Measurements from ENCODE around the gene PTGES3L.
A peak's percentile ranks its signal among the peaks of the same experiment; 100 is the strongest.
"Not testable (repeated sequence)": the region's sequence is repeated elsewhere in the genome, so short reads cannot be mapped to it uniquely, and the experiment has no call there.

The PTGES3L gene

GRCh38 chr17:43014020-43014648 is 34.3 kb upstream of the PTGES3L start:
- DNase-seq: no peak

- DNase-seq: no peak
These were observed 33.4 kb upstream of the PTGES3L start for GRCh38 chr17:43013296-43013695.

- DNase-seq: no peak
These were observed 32.0 kb upstream of the PTGES3L start for GRCh38 chr17:43011728-43012472.

DNA sequence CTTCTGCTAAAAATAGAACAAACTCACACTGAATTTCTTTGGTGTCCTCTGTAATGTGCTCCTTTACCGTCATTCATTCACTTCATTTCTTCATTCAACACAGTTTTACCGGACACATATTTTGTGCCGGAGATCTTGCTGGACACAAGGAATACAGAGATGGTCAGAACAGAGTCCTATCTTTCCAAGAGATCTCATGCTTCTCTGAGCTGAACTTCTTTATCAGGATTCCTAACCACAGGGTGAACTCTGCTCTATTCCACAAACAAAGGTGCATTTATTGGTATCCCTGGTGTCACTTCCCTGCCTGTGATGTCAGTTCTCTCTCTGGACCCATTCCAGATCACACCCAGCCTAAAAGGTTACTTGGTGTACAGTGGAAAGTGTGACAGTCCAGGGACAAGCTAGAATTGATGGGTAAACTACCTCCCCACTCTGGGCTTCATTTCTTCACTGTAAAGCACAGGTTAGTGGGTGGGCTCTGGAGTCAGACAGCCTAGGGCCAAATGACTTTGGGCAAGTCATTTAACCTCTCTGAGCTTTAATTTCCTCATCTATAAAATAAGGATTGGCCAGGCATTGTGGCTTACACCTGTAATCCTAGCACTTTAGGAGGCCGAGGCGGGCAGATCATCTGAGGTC is 30.9 kb upstream of the PTGES3L start:
- no peak for DNase-seq

DNA sequence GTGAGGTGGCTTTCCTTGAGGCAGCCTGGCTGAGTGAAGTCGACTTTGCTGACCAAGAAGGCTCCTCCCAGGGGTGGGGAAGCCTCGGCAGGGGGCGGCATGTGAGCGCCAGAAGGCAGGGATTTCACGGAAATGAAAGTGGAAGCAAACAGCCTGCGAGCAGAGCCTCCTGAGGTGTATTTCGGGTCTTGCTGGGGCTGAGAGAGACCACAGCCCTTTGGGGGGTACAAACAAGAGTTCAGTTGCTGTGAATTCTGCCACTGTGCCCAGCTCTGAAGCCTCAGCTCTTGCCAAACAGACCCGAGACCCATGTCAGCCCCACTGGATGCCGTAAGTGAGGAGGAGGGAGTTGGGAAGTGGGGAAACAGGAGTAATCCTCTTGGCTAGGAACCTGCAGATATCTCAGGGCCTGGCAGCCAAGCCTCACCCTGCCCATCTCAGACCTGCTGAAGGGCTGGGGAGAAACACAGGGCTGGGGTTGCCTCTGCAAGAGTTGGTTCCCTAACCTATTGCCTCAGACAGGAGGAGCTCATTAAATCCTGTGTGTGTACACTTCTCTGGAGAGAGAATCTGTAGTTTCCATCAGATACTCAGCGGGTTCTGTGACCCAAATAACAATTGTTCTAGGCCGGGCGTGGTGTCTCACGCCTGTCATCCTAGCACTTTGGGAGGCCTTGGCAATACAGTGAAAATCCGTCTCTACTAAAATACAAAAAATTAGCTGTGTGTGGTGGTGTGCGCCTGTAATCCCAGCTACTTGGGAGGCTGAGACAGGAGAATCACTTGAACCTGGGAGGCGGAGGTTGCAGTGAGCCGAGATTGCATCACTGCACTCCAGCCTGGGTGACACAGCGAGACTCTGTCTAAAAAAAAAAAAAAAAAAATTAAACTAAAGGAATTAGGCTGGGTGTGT is 27.0 kb upstream of the PTGES3L start, which contains the start of gene IFI35:
Gene IFI35, plus strand, starts transcription at position 146 of the 913 bp plus-strand sequence. Its CDS starts 164 bp downstream, at position 310.
- peak; percentile 89 for DNase-seq

- no peak for DNase-seq
These were observed 23.8 kb upstream of the PTGES3L start for GRCh38 chr17:43003542-43004172.

GRCh38 chr17:43000894-43001293 is 21.0 kb upstream of the PTGES3L start:
- DNase-seq: not testable (repeated sequence)

- no peak for DNase-seq
These were observed 19.2 kb upstream of the PTGES3L start for GRCh38 chr17:42999003-42999525.

GRCh38 chr17:42997984-42998938 is 18.4 kb upstream of the PTGES3L start, which contains the start of gene RPL27:
Gene RPL27 (plus strand): TSS chr17:42998419. CDS start chr17:42998751, 332 bp downstream.
- DNase-seq: peak; percentile 95

GRCh38 chr17:42997390-42997983 is 17.6 kb upstream of the PTGES3L start:
- no peak for DNase-seq

DNA sequence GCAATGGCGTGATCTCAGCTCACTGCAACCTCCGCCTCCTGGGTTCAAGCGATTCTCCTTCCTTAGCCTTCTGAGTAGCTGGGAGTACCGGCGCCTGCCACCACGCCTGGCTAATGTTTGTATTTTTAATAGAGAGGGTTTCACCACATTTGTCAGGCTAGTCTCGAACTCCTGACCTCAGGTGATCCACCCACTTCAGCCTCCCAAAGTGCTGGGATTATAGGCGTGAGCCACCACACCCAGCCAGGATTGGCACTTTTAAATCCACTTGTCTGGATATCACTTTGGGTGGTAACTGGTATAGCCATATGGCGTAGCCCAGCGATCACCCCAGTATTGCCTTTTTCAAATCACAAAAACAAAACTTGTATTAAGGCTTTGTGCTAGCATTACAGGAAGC is 14.0 kb upstream of the PTGES3L start:
- not testable (repeated sequence) for DNase-seq

GRCh38 chr17:42992872-42993271 is 13.0 kb upstream of the PTGES3L start:
- no peak for DNase-seq

- DNase-seq: no peak
These were observed 11.6 kb upstream of the PTGES3L start for GRCh38 chr17:42991471-42991870.

GRCh38 chr17:42989726-42990652 is 10.1 kb upstream of the PTGES3L start:
- DNase-seq: no peak

DNA sequence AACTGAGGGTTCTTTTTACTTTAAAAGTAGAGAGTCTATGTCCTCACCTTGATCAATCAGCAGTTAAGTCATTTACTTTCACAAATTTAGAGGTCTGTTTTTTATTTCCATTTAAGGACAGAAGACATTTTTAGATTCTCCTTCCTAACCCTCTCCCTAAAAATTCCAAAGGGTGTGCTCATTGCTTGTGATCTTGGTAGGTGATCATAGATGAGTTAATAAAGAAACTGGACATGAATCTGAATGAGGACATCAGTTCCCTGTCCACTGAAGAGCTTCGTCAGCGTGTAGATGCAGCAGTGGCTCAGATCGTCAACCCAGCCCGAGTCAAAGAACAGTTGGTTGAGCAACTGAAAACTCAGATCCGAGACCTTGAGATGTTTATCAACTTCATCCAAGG is 9.3 kb upstream of the PTGES3L start:
- no peak for DNase-seq

DNA sequence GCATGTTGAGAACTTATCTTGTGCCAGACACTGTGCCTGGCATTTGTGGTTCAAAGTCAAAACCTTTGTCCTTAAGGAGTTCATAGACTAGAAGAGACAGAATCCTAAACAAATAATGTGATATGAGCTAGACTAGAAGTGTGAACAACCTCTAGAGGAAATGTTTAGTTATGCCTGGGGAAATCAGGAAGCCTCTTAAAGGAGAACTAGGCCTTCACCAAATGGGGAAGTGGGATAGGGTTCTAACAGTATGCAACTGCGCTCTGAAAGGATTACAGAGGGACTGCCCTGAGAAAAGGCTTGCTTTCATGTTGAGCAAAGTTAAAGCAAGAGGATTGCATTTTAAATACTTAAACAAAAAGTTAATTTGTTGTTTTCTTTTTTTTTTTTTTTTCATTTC is 5.3 kb upstream of the PTGES3L start:
- DNase-seq: no peak

DNA sequence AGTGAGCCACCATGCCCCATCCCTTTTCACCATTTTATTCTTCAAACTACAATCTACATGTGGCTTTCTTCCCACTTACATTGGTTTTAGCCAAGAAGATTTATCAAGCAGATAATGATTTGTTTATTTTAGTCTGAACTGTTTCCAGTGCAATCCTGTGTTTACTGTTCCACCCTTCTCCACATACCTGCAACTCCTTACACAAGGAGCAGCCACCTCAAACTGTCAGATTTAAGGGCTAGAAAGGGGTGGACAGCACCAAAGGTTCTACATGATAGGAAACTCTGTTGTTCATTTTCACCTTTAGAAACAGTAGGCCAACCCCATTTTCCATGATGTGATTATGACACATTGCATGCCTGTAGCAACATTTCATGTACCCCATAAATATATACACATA is 2.4 kb upstream of the PTGES3L start:
- no peak for DNase-seq

- peak; percentile 85 for DNase-seq
These were observed 1.0 kb upstream of the PTGES3L start for GRCh38 chr17:42980766-42981397.
